NCI-H2227 (cell line): ENCODE measurements around the gene RAB33B.
A peak's percentile ranks its signal among the peaks of the same experiment; 100 is the strongest.
"Not testable (repeated sequence)": the region's sequence is repeated elsewhere in the genome, so short reads cannot be mapped to it uniquely, and the experiment has no call there.

Source experiments
- DNase-seq: peaks from one replicate; lab custom pipeline; 2025; ENCODE audit not compliant: unreplicated experiment; lab: John Stamatoyannopoulos, UW

RAB33B gene

DNA sequence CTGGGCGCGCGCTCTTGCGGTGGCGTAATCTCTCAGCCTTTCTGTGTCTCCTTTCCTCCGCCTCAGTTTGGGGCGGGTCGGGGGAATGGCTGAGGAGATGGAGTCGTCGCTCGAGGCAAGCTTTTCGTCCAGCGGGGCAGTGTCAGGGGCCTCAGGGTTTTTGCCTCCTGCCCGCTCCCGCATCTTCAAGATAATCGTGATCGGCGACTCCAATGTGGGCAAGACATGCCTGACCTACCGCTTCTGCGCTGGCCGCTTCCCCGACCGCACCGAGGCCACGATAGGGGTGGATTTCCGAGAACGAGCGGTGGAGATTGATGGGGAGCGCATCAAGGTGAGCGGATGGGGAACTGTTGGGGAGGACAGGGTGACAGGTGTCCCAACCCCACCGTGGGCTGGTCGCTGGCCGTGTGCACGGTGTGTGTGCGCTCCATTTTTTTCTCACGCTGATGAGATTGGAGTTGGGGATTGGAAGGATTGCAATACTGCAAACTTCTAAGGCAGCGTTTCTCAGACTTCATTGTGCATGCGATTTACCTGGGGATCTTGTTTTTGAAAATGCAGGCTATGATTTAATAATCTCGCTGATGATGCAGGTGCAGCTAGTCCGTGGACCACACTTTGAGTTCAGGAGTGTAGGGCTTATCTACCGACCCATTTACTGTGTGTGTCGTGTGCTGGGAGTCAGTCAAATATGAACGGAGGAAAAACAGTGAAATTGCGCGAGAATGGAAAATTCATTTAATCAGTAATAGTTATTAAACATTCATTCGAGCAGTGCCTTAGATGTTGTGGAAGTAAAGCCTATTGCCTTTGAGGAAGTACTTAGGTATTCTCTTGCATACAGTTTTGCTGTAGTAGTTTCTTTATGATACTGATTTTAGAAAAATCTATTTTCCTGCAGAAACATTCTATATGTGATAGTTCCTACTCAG lies at the start of gene RAB33B:
RAB33B (plus strand) TSS at position 11 of the 935 bp plus-strand sequence; CDS start at position 86, 75 bp downstream.
- peak; percentile 45 for DNase-seq

DNA sequence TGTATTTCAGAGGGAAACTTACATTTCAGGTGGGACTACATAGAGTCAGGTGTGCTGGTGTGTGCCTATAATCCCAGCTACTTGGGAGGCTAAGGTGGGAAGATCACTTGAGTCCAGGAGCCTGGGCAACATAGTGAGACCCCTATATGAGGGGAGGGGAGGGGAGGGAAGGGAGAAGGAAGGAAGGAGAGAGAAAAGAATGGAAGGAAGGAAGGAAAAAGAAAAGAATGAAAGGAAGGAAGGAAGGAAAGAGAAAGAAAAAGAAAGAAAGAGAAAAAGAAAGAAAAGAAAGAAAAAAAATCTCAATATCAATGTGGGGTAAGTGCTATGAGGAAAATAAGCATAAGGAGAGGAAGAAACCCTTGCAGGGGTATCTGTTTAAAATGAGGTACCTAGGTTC lies 43.6 kb upstream of the RAB33B start:
- no peak for DNase-seq

DNA sequence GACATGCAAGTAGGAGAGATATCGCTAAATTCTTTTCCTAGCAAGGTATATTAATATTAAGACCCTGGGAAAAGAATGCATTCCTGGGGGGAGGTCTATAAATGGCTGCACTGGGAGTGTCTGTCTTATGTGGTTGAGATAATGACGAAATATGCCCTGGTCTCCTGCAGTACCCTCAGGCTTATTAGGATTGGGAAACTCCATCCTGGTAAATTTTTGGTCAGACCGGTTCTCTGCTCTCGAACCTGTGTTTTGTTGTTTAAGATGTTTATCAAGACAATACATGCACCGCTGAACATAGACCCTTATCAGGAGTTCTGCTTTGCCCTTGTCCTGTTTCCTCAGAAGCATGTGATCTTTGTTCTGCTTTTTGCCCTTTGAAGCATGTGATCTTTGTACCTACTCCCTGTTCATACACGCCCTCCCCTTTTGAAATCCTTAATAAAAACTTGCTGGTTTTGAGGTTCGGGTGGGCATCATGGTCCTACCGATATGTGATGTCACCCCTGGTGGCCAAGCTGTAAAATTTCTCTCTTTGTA lies 39.2 kb upstream of the RAB33B start:
- not testable (repeated sequence) for DNase-seq

DNA sequence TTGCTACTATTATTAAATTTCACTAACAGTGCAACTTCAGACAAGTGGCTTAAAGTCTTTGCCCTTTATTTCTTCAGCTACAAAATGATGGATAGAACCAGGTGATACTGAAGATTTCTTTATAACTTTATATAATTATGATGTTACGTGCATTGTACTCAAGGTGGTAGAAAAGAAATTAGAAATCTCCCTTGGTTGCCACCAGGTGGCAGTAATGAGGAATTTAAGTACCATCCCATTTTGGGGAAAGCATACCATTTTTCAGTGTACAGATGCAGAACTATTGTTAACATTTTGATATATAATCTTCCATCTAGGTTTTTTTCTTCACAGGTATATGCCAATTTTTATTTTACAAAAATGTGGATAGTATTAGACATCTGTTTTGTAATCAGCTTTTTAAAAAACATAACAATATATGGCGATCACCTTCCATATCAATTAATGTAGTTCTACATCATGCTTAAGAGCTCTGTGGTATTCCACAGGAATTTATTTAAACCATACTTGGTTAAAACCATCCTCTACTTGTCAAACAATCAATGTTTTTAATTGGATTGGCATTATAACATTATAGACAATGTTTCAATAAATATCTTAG lies 37.7 kb upstream of the RAB33B start:
- DNase-seq: peak; percentile 29

- DNase-seq: no peak
Observed at GRCh38 chr4:139419388-139419914, 34.5 kb upstream of the RAB33B start.

DNA sequence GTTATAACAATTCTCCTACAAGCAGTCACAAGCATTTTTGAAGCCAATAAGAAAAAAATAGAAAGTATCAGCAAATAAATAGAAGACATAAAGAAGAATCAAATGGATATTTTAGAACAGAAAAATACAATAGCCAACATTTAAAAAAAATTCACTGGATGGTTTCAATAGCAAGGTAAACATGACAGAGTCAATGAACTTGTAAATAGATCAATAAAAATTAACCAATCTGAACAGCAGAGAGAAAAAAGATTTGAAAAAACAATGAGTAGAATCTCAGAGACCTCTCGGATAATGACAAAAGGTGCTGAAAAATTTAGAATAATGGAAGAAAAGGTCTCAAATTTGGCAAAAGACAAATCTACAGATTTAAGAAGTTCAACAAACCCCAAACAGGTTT lies 33.3 kb upstream of the RAB33B start:
- DNase-seq: no peak

DNA sequence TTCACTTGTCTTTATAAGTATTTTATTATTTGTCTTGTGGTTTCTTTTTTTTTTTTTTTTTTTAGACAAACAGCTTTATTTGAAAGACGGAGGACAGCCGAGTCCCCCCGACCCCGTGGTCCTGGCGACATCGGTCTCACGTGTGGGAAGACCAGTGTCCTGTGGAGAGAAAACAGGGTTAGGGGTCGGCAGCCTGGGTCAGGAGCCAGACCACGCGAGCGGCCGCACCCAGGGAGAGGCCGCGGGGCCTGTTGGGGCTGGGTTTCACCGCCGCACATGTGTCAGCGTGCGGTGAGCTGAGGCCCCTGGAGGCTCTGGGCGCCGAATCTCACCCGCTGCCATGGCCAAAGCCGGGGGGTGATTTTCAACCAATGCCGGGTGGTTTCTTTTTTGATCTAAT lies 17.8 kb upstream of the RAB33B start:
- no peak for DNase-seq

DNA sequence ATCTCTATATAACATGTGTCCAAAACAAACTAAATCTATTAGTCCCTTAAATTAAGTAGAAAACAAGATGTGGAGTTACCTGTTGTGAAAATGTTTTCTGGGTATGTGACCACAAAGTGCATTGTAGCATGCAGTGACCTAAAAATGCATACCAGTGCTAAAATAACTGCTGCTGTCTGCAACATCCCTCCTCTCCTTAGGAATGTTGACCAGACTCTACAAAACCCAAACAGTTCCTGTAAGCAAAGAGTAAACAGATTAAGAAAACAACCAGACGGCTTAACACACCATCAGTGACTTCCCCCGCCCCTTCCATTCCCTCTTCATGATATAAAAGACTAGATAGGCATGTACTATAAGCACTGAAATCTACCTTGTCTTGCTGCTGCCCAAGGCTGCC lies 15.8 kb upstream of the RAB33B start:
- no peak for DNase-seq

DNA sequence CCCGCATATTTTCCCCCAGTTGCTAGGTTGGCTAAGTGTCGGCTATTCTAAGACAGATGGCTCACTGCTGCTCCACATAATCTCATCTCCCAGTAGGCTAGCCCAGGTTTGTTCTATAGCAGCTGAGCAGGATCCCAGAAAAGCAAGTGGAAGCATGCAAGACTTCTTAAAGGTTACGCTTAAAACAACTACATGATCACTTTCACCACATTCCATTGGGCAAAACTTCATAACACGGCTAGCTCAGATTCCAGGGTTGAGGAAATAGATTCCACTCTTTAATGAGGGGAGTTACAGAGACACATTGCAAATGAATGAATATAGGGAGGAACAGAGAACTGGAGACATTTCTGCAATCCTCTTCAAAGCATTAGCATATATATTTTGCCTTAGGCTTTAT lies 12.9 kb upstream of the RAB33B start:
- no peak for DNase-seq

- DNase-seq: no peak
Observed at GRCh38 chr4:139443661-139444060, 10.3 kb upstream of the RAB33B start.

DNA sequence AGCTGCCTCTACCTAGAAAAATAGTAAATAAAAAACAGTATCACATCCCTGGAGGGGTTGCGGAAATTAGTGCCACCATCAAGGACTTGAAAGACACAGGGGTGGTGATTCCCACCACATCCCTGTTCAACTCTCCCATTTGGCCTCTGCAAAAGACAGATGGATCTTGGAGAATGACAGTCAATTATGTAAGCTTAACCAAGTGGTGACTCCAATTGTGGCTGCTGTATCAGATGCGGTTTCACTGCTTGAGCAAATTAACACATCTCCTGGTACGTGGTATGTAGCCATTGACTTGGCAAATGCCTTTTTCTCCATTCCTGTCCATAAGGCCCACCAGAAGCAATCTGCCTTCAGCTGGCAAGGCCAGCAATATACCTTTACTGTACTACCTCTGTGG lies 9.0 kb upstream of the RAB33B start:
- DNase-seq: not testable (repeated sequence)

- DNase-seq: not testable (repeated sequence)
Observed at GRCh38 chr4:139447078-139447477, 6.8 kb upstream of the RAB33B start.

- DNase-seq: no peak
Observed at GRCh38 chr4:139450586-139450985, 3.3 kb upstream of the RAB33B start.

DNA sequence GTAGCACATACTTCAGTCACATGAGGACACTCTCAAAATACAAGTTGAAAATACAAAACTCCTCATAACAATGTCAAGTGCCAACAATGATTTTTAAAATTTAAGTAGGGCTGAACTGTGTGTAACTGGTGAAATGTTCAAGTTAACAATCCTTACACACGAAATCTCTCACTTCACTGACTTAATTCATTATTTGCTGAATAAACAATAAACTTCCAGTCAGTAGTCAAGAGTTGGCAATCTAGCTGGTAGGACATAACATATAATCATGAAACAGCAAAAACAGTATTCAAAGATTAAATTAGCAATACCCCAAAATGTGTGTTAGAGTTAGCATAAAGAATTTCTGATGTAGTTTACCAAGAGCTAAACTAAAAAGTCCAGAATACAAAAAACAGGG lies 1.9 kb upstream of the RAB33B start:
- DNase-seq: no peak

DNA sequence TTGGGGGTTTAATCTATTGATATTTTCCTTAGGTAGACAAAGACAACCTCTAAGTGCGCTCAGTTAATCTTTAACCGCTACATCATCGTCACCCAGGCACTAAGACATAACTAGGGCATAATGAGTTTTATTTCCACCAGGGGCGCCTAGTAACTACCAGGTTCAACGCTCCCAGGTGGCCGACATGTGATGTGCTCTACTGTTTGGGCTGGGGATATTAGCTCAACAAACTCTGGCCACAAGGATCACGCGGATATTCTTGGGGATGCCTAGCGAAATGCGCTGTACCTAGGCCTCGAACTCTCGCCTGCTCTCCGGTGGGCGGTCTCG lies 915 bp upstream of the RAB33B start:
- no peak for DNase-seq

DNA sequence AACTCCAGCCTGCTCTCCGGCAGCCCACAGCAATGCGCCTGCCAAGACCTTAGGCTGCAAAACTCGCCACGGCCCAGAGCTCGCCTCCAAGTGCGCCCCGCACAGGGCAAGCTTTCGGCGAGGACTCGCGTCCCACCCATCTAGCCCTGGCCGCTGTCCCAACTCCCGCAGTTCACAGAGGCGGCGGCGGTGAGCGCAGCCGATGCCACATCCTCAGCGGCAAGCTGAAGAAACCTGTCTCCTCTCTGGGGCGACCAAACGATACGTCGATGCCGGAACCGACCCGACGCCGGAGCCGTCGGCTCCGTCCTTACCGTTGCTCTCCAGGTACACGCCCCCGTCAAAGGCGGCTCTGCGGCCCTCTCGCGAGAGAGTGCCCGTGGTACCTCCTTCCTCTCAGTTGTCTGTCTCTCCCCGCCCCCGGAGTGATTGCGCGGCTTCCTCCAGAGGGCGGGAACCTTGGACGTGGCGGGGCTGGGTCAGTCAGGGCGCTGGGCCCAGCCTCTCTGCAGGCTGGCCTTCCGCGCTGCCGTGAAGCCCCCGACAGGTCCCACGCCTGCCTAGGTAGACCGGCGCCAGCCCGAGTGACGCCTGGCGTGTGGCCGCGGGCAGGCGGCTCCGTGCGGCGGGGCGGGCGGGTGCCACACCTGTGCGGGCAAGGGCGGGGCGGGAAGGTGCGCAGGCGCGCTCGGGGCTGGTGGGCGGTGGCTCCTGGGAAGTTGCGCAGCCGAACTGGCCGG lies 380 bp upstream of the RAB33B start:
- peak; percentile 95 for DNase-seq

DNA sequence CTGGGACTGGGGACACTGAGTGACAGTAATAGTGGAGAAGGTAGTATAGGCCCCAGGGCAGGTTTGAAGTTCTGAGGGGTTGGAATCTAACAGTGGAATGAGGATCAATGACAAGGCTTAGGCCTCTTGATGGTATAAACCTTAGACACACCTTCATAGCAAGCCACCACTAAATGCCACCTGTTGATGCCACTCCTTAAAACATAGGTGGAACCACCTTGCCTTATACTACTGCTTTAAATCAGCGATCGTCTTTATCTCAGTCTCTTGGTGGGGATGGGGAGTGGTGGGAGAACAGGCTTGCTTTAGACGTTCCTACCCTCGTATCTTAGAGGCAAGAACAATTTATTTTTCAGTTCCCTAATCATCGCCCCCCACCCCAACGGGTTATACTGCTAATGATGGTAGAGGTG lies 1.2 kb downstream of the RAB33B start:
- DNase-seq: no peak

- DNase-seq: no peak
Observed at GRCh38 chr4:139457318-139457717, 3.4 kb downstream of the RAB33B start.

GRCh38 chr4:139458543-139458942 lies 4.6 kb downstream of the RAB33B start:
- no peak for DNase-seq

GRCh38 chr4:139458999-139459398 lies 5.1 kb downstream of the RAB33B start:
- no peak for DNase-seq

DNA sequence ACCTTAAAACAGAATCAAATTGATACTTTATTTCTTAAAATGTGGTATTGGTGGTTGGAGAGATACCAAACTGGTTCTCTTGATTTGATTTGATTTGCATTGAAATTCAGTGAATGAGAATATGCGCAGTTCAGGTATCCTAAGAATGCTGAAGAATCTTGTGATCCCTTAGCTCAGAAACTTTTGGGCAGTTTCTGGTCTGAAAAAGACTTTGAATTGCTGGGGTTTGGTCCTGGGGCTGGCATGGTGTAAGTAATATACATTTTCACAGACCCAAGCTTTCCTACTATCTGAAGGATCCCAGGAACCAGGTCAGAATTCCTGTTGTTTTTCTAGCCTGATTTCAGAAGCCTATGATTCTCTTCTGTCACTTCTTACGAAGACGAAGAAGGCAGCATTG lies 6.6 kb downstream of the RAB33B start:
- no peak for DNase-seq
